HG02970 (cell line): ENCODE measurements around the gene ARSK.
A peak's percentile ranks its signal among the peaks of the same experiment; 100 is the strongest.

ENCODE experiments used
- ATAC-seq: cut with Tn5 transposase; IDR thresholded peaks from one replicate; pipeline ENCODE4 v1.9.1; 2021; ENCODE audit warnings: mild to moderate bottlenecking, moderate library complexity, moderate number of reproducible peaks; ENCODE audit not compliant: unreplicated experiment, low FRiP score

ARSK gene

GRCh38 chr5:95554647-95555548 lies at the start of gene ARSK, which contains the start of gene SKIC3:
ARSK (plus strand) TSS chr5:95555101; CDS start chr5:95555279, 178 bp downstream.
SKIC3 (minus strand) TSS chr5:95554977; CDS start chr5:95547150, 7,827 bp downstream.
- ATAC-seq: peak; percentile 89

GRCh38 chr5:95508550-95508949 lies 46.4 kb upstream of the ARSK start:
- no peak for ATAC-seq

- no peak for ATAC-seq
Observed at GRCh38 chr5:95511606-95512005, 43.3 kb upstream of the ARSK start.

GRCh38 chr5:95518417-95518816 lies 36.5 kb upstream of the ARSK start:
- ATAC-seq: no peak

GRCh38 chr5:95519151-95519550 lies 35.8 kb upstream of the ARSK start:
- no peak for ATAC-seq

- ATAC-seq: no peak
Observed at GRCh38 chr5:95519681-95520080, 35.2 kb upstream of the ARSK start.

- no peak for ATAC-seq
Observed at GRCh38 chr5:95520206-95520605, 34.7 kb upstream of the ARSK start.

GRCh38 chr5:95524423-95524822 lies 30.5 kb upstream of the ARSK start:
- ATAC-seq: no peak

- ATAC-seq: no peak
Observed at GRCh38 chr5:95526871-95527270, 28.0 kb upstream of the ARSK start.

- no peak for ATAC-seq
Observed at GRCh38 chr5:95528565-95528964, 26.3 kb upstream of the ARSK start.

- no peak for ATAC-seq
Observed at GRCh38 chr5:95530416-95530815, 24.5 kb upstream of the ARSK start.

- ATAC-seq: no peak
Observed at GRCh38 chr5:95531491-95531890, 23.4 kb upstream of the ARSK start.

- ATAC-seq: no peak
Observed at GRCh38 chr5:95532415-95532814, 22.5 kb upstream of the ARSK start.

- no peak for ATAC-seq
Observed at GRCh38 chr5:95533106-95533505, 21.8 kb upstream of the ARSK start.

GRCh38 chr5:95533761-95534160 lies 21.1 kb upstream of the ARSK start:
- ATAC-seq: no peak

- no peak for ATAC-seq
Observed at GRCh38 chr5:95537501-95537900, 17.4 kb upstream of the ARSK start.

GRCh38 chr5:95543017-95543705 lies 11.7 kb upstream of the ARSK start:
- ATAC-seq: no peak

GRCh38 chr5:95549030-95549429 lies 5.9 kb upstream of the ARSK start:
- no peak for ATAC-seq

GRCh38 chr5:95554331-95554646 lies 612 bp upstream of the ARSK start:
- no peak for ATAC-seq

- ATAC-seq: no peak
Observed at GRCh38 chr5:95555553-95555952, 652 bp downstream of the ARSK start.

GRCh38 chr5:95557841-95558240 lies 2.9 kb downstream of the ARSK start:
- ATAC-seq: no peak

GRCh38 chr5:95562282-95562681 lies 7.4 kb downstream of the ARSK start:
- no peak for ATAC-seq
